ENCODE measurements around the gene TAF11L11.
"Not testable (repeated sequence)": the region's sequence is repeated elsewhere in the genome, so short reads cannot be mapped to it uniquely, and the experiment has no call there.

TAF11L11 gene

GRCh38 chr5:17603880-17604279 lies at the start of gene TAF11L11:
TAF11L11 (plus strand) TSS chr5:17604183.
- H3K9ac ChIP-seq (ENCODE audit: insufficient read length, low read depth); H3K36me3 ChIP-seq (ENCODE audit: insufficient read depth, insufficient read length, low read length); DNase-seq (ENCODE audit: low read depth, low spot score); H3K4me3 ChIP-seq (ENCODE audit: insufficient read length, low read depth); H3K27me3 ChIP-seq (ENCODE audit: insufficient read depth, insufficient read length); H3K9me3 ChIP-seq (ENCODE audit: insufficient read depth, low read length); H3K4me1 ChIP-seq (ENCODE audit: insufficient read depth, insufficient read length): not testable (repeated sequence)

DNA sequence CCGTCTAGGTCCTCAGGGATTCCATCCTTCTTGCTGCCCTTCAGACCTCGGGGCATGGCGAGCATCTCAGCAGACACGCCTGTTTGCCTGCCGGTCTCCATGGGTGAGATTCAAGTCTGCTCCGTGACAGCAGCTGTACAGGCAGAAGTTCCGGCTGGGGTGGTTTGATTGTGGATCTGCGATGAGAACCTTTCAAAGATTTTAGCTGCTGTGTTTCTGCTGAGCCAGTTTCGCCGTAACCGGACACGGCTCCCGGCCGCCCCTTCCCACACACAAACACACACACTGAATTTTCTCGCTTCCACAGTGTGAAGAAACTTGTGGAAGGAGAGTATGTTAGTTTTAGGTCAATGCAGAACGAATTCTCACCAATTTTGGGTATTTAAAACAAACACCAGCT lies 18.3 kb upstream of the TAF11L11 start, which contains the start of gene TAF11L7:
Gene TAF11L7 (minus strand): TSS at position 101 of the 400 bp plus-strand sequence.
- not testable (repeated sequence) for H3K4me3 ChIP-seq (ENCODE audit: insufficient read length, low read depth); H3K36me3 ChIP-seq (ENCODE audit: insufficient read depth, insufficient read length, low read length); H3K9me3 ChIP-seq (ENCODE audit: insufficient read depth, low read length); DNase-seq (ENCODE audit: low read depth, low spot score); H3K9ac ChIP-seq (ENCODE audit: insufficient read length, low read depth); H3K4me1 ChIP-seq (ENCODE audit: insufficient read depth, insufficient read length); H3K27me3 ChIP-seq (ENCODE audit: insufficient read depth, insufficient read length)

DNA sequence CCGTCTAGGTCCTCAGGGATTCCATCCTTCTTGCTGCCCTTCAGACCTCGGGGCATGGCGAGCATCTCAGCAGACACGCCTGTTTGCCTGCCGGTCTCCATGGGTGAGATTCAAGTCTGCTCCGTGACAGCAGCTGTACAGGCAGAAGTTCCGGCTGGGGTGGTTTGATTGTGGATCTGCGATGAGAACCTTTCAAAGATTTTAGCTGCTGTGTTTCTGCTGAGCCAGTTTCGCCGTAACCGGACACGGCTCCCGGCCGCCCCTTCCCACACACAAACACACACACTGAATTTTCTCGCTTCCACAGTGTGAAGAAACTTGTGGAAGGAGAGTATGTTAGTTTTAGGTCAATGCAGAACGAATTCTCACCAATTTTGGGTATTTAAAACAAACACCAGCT lies 13.1 kb upstream of the TAF11L11 start, which contains the start of gene TAF11L8:
Gene TAF11L8 (minus strand): TSS at position 101 of the 400 bp plus-strand sequence.
- H3K4me3 ChIP-seq (ENCODE audit: insufficient read length, low read depth): not testable (repeated sequence)

GRCh38 chr5:17594255-17594654 lies 9.7 kb upstream of the TAF11L11 start, which contains the start of gene TAF11L9:
TAF11L9 (minus strand) TSS chr5:17594394.
- not testable (repeated sequence) for H3K36me3 ChIP-seq (ENCODE audit: insufficient read depth, insufficient read length, low read length); DNase-seq (ENCODE audit: low read depth, low spot score); H3K9me3 ChIP-seq (ENCODE audit: insufficient read depth, low read length); H3K4me1 ChIP-seq (ENCODE audit: insufficient read depth, insufficient read length); H3K4me3 ChIP-seq (ENCODE audit: insufficient read length, low read depth); H3K9ac ChIP-seq (ENCODE audit: insufficient read length, low read depth); H3K27me3 ChIP-seq (ENCODE audit: insufficient read depth, insufficient read length)

More for the DNA sequence above, 13.1 kb upstream of the TAF11L11 start, which contains the start of gene TAF11L8:
- H3K9ac ChIP-seq (ENCODE audit: insufficient read length, low read depth); H3K27me3 ChIP-seq (ENCODE audit: insufficient read depth, insufficient read length); H3K9me3 ChIP-seq (ENCODE audit: insufficient read depth, low read length); H3K36me3 ChIP-seq (ENCODE audit: insufficient read depth, insufficient read length, low read length); H3K4me1 ChIP-seq (ENCODE audit: insufficient read depth, insufficient read length); DNase-seq (ENCODE audit: low read depth, low spot score): not testable (repeated sequence)

GRCh38 chr5:17597728-17598127 lies 6.3 kb upstream of the TAF11L11 start, which contains the start of gene TAF11L10:
TAF11L10 (minus strand) TSS chr5:17597828.
- DNase-seq (ENCODE audit: low read depth, low spot score); H3K9me3 ChIP-seq (ENCODE audit: insufficient read depth, low read length); H3K27me3 ChIP-seq (ENCODE audit: insufficient read depth, insufficient read length); H3K36me3 ChIP-seq (ENCODE audit: insufficient read depth, insufficient read length, low read length); H3K4me3 ChIP-seq (ENCODE audit: insufficient read length, low read depth); H3K9ac ChIP-seq (ENCODE audit: insufficient read length, low read depth); H3K4me1 ChIP-seq (ENCODE audit: insufficient read depth, insufficient read length): not testable (repeated sequence)

DNA sequence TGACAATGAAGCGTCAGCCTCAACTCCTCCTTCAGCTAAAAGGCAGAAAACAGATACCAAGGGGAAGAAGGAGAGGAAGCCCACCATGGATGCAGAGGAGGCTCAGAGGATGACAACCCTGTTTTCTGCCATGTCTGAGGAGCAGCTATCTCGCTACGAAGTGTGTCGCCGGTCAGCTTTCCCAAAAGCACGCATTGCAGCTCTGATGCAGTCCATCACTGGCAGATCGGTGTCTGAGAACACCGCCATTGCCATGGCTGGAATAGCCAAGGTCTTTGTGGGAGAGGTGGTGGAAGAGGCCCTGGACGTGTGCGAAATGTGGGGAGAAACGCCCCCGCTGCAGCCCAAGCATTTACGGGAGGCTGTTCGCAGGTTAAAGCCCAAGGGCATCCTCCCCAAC lies 968 bp downstream of the TAF11L11 start:
- TF ChIP-seq ZNF274 (IDR thresholded peaks at IDR 0.05; ENCODE audit: low read depth, low read length) (no peak), YY1 (IDR thresholded peaks at IDR 0.05; ENCODE audit: insufficient read depth, insufficient read length) (no peak), SUZ12 (IDR thresholded peaks at IDR 0.05; ENCODE audit: extremely low read depth, insufficient read depth, insufficient read length) (no peak)

GRCh38 chr5:17607461-17607860 lies 3.5 kb downstream of the TAF11L11 start:
- H3K27me3 ChIP-seq (ENCODE audit: insufficient read depth, insufficient read length); H3K9me3 ChIP-seq (ENCODE audit: insufficient read depth, low read length); DNase-seq (ENCODE audit: low read depth, low spot score); H3K9ac ChIP-seq (ENCODE audit: insufficient read length, low read depth); H3K4me3 ChIP-seq (ENCODE audit: insufficient read length, low read depth); H3K4me1 ChIP-seq (ENCODE audit: insufficient read depth, insufficient read length); H3K36me3 ChIP-seq (ENCODE audit: insufficient read depth, insufficient read length, low read length): not testable (repeated sequence)

More for the DNA sequence above, 968 bp downstream of the TAF11L11 start:
- Histone ChIP-seq H3K4me3 (ENCODE audit: insufficient read length, low read depth) (no peak overlapping the region), H3K9ac (ENCODE audit: insufficient read length, low read depth) (no peak overlapping the region), H3K36me3 (ENCODE audit: insufficient read depth, insufficient read length, low read length) (no peaks in the 10 kb centered on the region), H3K9me3 (ENCODE audit: insufficient read depth, low read length) (no peaks in the 10 kb centered on the region), H3K4me1 (ENCODE audit: insufficient read depth, insufficient read length) (no peaks in the 10 kb centered on the region), H3K27me3 (ENCODE audit: insufficient read depth, insufficient read length) (no peaks in the 10 kb centered on the region)
- no peak for DNase-seq (ENCODE audit: low read depth, low spot score)

DNA sequence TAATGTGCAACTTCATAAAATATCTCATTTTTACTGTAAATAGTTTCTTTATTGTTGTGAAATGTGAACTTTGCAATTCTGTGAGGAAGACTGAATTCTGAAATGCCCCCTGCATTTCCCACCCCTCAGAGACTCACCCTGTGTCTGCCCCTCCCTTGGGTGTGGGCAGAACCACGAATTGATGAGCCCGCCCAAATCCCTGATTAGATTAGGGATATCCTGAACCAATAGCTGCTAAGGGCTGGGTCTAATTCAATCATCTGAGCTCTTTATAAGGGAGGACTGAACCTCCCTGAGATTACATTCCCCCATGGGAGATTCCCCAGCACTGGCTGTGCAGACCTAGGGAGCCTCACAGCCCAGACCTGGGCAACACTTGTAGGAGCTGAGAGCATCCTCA lies 6.1 kb downstream of the TAF11L11 start, which contains the start of gene TAF11L12:
Gene TAF11L12 (plus strand): TSS at position 301 of the 400 bp plus-strand sequence.
- H3K4me1 ChIP-seq (ENCODE audit: insufficient read depth, insufficient read length); H3K4me3 ChIP-seq (ENCODE audit: insufficient read length, low read depth); H3K9me3 ChIP-seq (ENCODE audit: insufficient read depth, low read length); H3K36me3 ChIP-seq (ENCODE audit: insufficient read depth, insufficient read length, low read length); H3K9ac ChIP-seq (ENCODE audit: insufficient read length, low read depth); H3K27me3 ChIP-seq (ENCODE audit: insufficient read depth, insufficient read length); DNase-seq (ENCODE audit: low read depth, low spot score): not testable (repeated sequence)

Data from NT2/D1 (cell line).